Esophagus (tissue), 2 donors: Measurements from ENCODE around the gene BARHL1. TPM values are rescaled to one million over a fixed set of nuclear protein-coding genes. Genes with fewer than 3 reads are reported as not detected.

ENCODE experiments used
- H3K27ac ChIP-seq, 2 donors: one replicate each; pipeline ENCODE4 v1.5.1; 2013; ENCODE audit warnings: low read depth in 2 of 2, mild to moderate bottlenecking in 2 of 2, inconsistent platforms in 1 of 2, low read length in 1 of 2, moderate library complexity in 1 of 2
- H3K27me3 ChIP-seq, 2 donors: one replicate each; pipeline ENCODE4 v1.6.1; 2013; ENCODE audit warnings: low read length in 2 of 2, control low read depth in 1 of 2, mild to moderate bottlenecking in 1 of 2; ENCODE audit not compliant: insufficient read depth in 2 of 2, control insufficient read depth in 1 of 2
- H3K36me3 ChIP-seq, 2 donors: one replicate each; pipeline ENCODE4 v1.6.1; 2013; ENCODE audit warnings: low read length in 1 of 2; ENCODE audit not compliant: control insufficient read depth in 2 of 2, insufficient read depth in 2 of 2
- H3K4me1 ChIP-seq, 2 donors: one replicate each; pipeline ENCODE4 v1.6.1; 2013; ENCODE audit warnings: low read length in 1 of 2; ENCODE audit not compliant: control insufficient read depth in 2 of 2, insufficient read depth in 2 of 2
- H3K4me3 ChIP-seq, 2 donors: one replicate each; pipeline ENCODE4 v1.5.1; 2013; ENCODE audit warnings: low read length in 2 of 2, mild to moderate bottlenecking in 2 of 2, low read depth in 1 of 2, moderate library complexity in 1 of 2
- H3K9me3 ChIP-seq, 2 donors: one replicate each; pipeline ENCODE4 v1.6.1; 2013; ENCODE audit warnings: mild to moderate bottlenecking in 2 of 2, low read depth in 1 of 2, low read length in 1 of 2, moderate library complexity in 1 of 2; ENCODE audit not compliant: control insufficient read depth in 2 of 2, insufficient read depth in 1 of 2
- WGBS, 2 donors: extraction: QIAGEN DNeasy Blood & Tissue Kit; methylation state at CpG; one replicate each; pipeline ENCODE4 v1.1.7; 2013; 5-methylcytosine and 5-hydroxymethylcytosine counted together
- polyA plus RNA-seq, 2 donors: library from polyadenylated mRNA; stranded (reverse); fragments of 200-250 nt; gene quantifications; one replicate each; pipeline ENCODE4 v1.2.3, GENCODE V29; 2013
- donor health status: healthy with polysubstance abuse.
- donor health status: Bipolar disorder and iron deficiency.

Gene BARHL1
- polyA plus RNA-seq, 2 donors, result not detected

DNA sequence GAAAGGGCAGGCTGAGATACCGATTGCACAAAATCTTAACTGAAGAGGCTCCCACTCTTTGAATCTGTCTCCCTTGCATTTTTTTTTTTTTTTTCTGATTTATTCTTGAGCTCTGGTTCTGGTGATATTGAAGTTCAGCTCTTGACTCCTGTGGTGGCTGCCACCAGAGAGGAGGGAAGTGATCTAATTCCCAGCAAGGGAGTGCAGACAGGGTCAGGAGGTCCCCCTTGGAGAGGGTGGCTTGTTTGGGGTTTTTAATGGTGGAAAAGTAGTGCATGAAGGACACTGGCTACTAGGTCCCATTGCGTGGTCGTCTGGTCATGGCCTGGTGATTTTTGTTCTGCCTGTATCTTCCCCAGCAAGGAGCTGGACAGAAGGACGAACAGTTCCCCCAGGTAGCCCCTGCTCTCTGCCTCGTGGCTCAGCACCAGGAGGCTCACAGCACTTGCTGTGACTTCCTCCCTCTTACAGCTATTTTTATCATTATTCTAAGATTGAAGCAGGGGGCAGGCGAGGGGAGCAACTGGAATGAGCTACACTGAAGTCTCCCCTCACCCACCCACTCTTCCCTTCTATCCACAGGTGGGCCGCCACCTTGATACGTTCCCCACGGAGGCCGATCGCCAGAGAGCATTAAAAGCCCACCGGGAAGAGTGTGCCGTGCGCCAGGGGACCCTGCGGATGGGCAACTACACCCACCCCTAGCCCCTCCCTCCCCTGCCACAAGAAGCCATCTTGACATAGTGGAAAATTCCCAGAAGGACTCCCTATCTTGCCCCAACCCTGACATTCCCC lies 10.4 kb upstream of the BARHL1 start:
- no peaks in the 10 kb centered on the region for H3K36me3 ChIP-seq
- no peak overlapping the region for H3K4me3 ChIP-seq
- no peaks in the 10 kb centered on the region for H3K9me3 ChIP-seq
- WGBS, 2 donors, result 75 to 79% methylated on average over 15 of the region's 15 CpGs
- H3K27ac ChIP-seq, result no peak overlapping the region
- no peaks in the 10 kb centered on the region for H3K4me1 ChIP-seq
- no peaks in the 10 kb centered on the region for H3K27me3 ChIP-seq

DNA sequence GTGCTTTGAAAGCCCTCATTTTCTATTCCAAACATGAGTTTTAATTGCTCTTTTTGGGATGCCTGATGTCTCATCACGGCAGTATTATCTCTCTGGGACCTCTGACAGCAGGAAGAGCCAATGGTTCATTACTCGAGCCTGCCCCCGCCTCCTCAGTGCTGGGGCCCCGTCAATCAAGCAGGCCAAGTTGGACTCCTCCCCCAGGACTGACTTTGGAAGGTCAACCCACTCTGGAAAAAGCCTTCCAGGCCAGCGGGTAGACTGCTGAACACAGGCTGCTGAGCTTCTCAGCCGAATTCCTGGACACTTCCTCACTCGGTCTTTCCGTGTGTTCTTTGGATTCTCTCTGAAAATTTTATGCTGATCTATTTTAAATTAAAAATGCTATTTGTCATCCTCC lies 9.5 kb upstream of the BARHL1 start:
- Histone ChIP-seq H3K36me3 (no peaks in the 10 kb centered on the region), H3K27me3 (no peaks in the 10 kb centered on the region), H3K9me3 (no peaks in the 10 kb centered on the region), H3K4me3 (no peak overlapping the region), H3K27ac (no peak overlapping the region), H3K4me1 (no peaks in the 10 kb centered on the region)
- 26 to 31% methylated on average over 8 of the region's 8 CpGs for WGBS, 2 donors

DNA sequence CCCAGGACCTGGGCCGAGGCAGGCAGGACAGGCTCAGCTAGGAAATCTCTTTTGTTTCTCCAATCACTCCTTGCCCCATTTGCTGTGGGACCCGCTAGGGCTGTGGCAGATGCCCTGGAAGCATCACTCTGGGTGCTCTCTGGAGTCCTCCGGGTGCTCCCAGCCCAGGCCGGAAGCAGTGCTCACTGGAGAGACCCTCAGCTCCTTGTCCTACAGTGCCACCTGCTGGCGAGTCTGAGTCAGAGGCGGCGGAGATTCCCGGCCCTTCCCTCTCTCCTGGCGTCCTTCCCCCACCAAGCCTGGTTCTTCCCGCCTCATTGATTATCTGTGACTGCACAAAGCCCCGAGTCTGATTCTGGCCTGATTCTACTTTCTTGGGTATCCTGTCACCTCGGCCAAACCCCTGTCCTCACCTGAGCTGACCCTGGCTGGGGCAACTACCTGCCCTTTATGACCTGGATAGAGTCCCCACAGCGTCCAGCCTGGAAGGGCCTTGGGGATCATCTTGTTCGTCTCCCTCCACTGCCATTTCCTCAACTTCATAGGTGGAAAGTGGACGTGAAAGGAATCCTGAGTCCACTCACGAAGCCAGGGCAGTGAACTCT lies 7.3 kb upstream of the BARHL1 start:
- H3K27ac ChIP-seq, result no peak overlapping the region
- H3K4me3 ChIP-seq, result no peak overlapping the region
- peaks cover 0 to 3% of the 10 kb centered on the region in 2 donors for H3K4me1 ChIP-seq
- no peaks in the 10 kb centered on the region for H3K36me3 ChIP-seq
- 13 to 14% methylated on average over 16 of the region's 16 CpGs for WGBS, 2 donors
- H3K9me3 ChIP-seq, result peaks cover 0 to 2% of the 10 kb centered on the region in 2 donors
- H3K27me3 ChIP-seq, result peaks cover 0 to 19% of the 10 kb centered on the region in 2 donors

DNA sequence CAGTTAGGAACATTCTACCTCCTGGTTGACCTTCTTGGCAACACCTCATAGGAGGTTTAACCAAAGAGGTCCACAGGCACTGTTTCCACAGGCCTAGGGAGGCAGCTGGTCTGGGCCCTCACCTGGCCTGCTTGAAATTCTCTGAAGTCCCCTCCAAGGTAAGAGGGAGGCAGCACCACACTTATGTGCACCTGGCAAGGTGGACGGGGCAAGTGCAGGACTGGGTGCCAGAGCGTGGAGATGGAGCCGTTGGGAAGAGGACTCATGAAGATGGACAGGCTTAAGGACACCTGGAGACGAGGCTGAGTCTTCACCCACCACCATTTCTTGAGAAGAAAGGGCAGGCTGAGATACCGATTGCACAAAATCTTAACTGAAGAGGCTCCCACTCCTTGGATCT lies 6.6 kb upstream of the BARHL1 start:
- peaks cover 0 to 22% of the 10 kb centered on the region in 2 donors for H3K27me3 ChIP-seq
- no peak overlapping the region for H3K4me3 ChIP-seq
- no peaks in the 10 kb centered on the region for H3K36me3 ChIP-seq
- peaks cover 0 to 3% of the 10 kb centered on the region in 2 donors for H3K4me1 ChIP-seq
- H3K27ac ChIP-seq, result no peak overlapping the region
- H3K9me3 ChIP-seq, result peaks cover 0 to 2% of the 10 kb centered on the region in 2 donors
- 68 to 79% methylated on average over 5 of the region's 5 CpGs for WGBS, 2 donors

DNA sequence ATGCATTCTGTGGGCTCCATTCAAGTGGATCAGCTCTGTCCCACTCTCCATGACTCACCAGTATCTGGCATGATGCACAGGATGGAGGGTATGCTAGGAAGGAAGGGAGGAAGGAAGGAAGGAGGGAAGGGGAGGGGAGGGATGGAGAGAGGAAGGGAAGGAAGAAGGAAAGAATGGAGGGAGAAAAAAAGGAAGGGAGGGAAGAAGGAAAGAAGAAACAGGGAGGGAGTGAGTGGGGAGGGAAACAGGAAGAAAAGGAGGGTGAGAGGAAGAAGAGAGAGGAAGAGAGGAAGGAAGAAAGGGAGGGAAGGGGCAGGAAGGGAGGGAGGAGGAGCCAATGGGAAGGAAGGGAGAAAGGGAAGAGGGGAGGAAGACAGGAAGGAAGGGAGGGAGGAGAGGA lies 5.3 kb upstream of the BARHL1 start:
- Histone ChIP-seq H3K4me3 (no peak overlapping the region), H3K4me1 (peaks cover 1 to 3% of the 10 kb centered on the region in 2 donors), H3K9me3 (peaks cover 0 to 2% of the 10 kb centered on the region in 2 donors), H3K27me3 (peaks cover 0 to 26% of the 10 kb centered on the region in 2 donors), H3K36me3 (no peaks in the 10 kb centered on the region), H3K27ac (no peak overlapping the region)

DNA sequence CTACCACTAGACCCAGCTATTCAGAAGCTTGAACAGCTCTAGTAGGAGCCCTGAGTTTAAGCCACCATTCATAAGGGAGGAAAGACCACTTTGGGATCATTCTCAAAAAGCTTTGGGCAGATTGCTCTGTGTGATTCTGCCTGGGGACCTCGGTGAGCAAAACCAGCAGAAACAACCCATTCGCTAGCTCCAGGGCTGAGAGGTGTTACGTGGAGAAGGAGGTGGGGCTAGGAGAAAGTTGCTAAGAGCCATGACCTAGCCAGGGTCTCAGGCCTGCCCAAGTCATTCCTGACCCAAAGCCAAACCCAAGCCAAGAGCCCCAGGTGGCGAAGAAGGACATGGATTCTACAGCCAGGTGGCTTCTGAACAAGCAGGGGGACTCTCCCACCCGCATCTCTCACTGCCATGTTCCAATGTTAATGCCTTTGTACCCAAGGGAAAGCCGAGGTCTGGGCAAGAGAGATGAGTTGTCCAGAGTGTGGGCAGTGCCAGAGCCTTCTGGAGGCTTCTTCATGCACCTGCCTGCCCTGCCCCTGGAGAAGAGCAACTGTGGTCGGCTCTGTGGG lies 4.0 kb upstream of the BARHL1 start:
- peaks cover 2 to 3% of the 10 kb centered on the region in 2 donors for H3K4me1 ChIP-seq
- no peak overlapping the region for H3K27ac ChIP-seq
- H3K36me3 ChIP-seq, result no peaks in the 10 kb centered on the region
- H3K4me3 ChIP-seq, result no peak overlapping the region
- peaks cover 5 to 32% of the 10 kb centered on the region in 2 donors for H3K27me3 ChIP-seq
- 28 to 36% methylated on average over 7 of the region's 7 CpGs for WGBS, 2 donors
- H3K9me3 ChIP-seq, result peaks cover 2 to 4% of the 10 kb centered on the region in 2 donors

DNA sequence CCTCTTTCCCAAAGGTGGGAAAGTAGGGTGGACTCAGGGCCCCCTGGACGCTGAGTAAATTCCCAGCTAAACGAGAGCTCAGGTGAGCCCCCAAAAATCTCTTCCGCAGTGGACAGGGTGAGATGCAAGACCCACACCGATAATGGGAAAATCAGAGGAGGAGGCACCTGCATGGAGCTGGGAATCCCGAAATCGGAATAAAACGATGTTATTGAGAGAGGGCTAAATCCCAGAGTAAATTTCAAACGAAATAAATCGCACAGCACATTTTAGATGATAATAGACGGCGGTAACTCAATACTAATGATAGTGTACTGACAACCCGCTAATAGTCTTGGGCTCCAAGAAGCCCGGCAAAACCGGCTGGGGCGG lies 3.0 kb upstream of the BARHL1 start:
- Histone ChIP-seq H3K4me1 (peaks cover 2 to 3% of the 10 kb centered on the region in 2 donors), H3K27me3 (peaks cover 5 to 39% of the 10 kb centered on the region in 2 donors), H3K9me3 (peaks cover 2 to 4% of the 10 kb centered on the region in 2 donors), H3K4me3 (no peak overlapping the region), H3K27ac (no peak overlapping the region), H3K36me3 (no peaks in the 10 kb centered on the region)
- WGBS, 2 donors, result 8 to 9% methylated on average over 15 of the region's 15 CpGs

DNA sequence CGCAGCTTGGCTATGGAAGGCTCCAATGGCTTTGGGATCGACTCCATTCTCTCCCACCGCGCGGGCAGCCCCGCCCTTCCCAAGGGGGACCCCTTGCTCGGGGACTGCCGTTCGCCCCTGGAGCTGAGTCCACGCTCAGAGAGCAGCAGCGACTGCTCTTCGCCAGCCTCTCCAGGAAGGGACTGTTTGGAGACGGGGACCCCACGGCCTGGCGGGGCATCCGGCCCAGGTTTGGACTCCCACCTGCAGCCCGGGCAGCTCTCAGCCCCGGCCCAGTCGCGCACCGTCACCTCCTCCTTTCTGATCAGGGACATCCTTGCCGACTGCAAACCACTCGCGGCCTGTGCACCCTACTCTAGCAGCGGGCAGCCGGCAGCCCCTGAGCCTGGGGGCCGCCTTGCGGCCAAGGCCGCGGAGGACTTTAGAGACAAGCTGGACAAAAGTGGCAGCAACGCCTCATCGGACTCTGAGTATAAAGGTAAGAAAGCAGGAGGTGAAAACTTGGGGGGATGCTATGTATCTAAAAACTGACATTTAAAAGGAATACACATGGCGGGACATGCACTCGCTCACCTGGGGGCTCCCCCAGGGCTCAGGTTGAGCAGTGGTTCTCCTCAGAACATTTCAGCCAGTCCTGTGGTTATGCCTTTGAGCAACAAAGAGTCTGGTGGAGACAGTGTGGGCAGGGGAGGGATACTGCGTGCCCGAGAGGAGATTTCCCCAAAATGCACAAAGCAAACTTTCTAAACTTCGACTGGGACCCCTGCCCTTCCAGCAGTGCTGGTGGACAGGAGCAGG lies 579 bp downstream of the BARHL1 start:
- Histone ChIP-seq H3K27ac (no peak overlapping the region), H3K9me3 (peaks cover 2 to 4% of the 10 kb centered on the region in 2 donors), H3K27me3 (peaks cover 9 to 66% of the 10 kb centered on the region in 2 donors), H3K4me1 (peaks cover 3 to 4% of the 10 kb centered on the region in 2 donors), H3K4me3 (no peak overlapping the region), H3K36me3 (no peaks in the 10 kb centered on the region)
- 15 to 16% methylated on average over 35 to 37 of the region's 37 CpGs for WGBS, 2 donors

DNA sequence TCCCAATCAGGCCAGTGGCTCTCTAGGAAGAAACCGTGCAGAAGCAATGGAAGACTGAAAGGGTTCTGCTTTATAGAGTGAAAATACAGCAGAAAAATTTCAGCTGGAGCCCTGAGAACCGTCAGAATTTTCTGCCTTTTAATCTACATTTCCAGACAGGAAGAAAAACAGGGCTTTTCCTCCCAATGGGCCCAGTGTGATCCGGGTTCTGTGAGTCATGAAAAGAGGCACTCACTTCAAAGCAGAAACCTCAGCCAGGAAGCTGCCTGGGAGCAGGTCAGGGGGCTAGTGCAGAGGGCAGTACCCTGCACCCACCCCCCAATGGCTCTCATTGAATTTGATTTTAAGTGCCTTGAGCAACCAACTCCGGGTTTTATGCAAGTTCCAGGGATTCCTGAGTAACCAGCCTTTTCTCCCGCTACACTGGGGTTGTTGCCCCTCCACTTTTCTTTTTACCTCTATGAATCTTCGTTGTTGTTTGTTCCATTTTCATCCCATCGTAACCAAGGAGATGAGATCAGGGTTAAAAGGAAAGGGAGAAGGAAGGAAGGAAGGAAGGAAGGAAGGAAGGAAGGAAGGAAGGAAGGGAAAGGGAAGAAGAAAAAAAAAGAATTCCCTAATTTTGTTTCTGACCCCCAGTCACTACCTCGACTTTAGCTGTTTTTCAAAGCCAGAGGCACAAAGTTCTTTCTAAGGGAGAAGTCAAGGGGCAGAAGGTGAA lies 1.3 kb downstream of the BARHL1 start:
- Histone ChIP-seq H3K27ac (no peak overlapping the region), H3K4me3 (no peak overlapping the region), H3K36me3 (no peaks in the 10 kb centered on the region), H3K4me1 (peaks cover 3 to 4% of the 10 kb centered on the region in 2 donors), H3K27me3 (peaks cover 13 to 61% of the 10 kb centered on the region in 2 donors), H3K9me3 (peaks cover under 1 to 4% of the 10 kb centered on the region in 2 donors)
- 2 to 4% methylated on average over 8 of the region's 8 CpGs for WGBS, 2 donors
